Measurements from ENCODE around the gene VWF. TPM values are rescaled to one million over a fixed set of nuclear protein-coding genes. Genes with fewer than 3 reads are reported as not detected.

Gene VWF
- total RNA-seq, 2 experiments from 2014 or later = 0.07 TPM; not detected in 1

- CTCF ChIA-PET = interaction anchor here (0.6 to 10.7 kb wide), 16 partner anchors 9 to 246 kb away, joined by 3 to 215 read pairs (median 4); no protein-coding TSS in a partner anchor
- Mint-ChIP-seq H3K4me3 (no peak overlapping the region), H3K27me3 (no peaks in the 10 kb centered on the region), H3K9me3 (ENCODE audit: low read depth) (no peaks in the 10 kb centered on the region), H3K4me1 (peaks cover 2% of the 10 kb centered on the region), H3K36me3 (ENCODE audit: low read depth) (no peaks in the 10 kb centered on the region), H3K27ac (no peak overlapping the region)
- POLR2A ChIA-PET = no interaction called here
- intact Hi-C loops (cut with DNase I, micrococcal nuclease) = loop anchor here (1.0 to 5.0 kb wide), 4 partner anchors 52 to 1017 kb away; no protein-coding TSS in a partner anchor
- DNase-seq = peak; percentile 72
- peak; percentile 85 for ATAC-seq
Observed at GRCh38 chr12:6039894-6040601, 84.4 kb downstream of the VWF start.

- no peaks in the 10 kb centered on the region for H3K27me3 Mint-ChIP-seq
Observed at GRCh38 chr12:6038160-6038559, 86.3 kb downstream of the VWF start.

GRCh38 chr12:6037459-6037858, 87.0 kb downstream of the VWF start:
- DNase-seq (no peak), ATAC-seq (no peak)
- Mint-ChIP-seq H3K4me1 (peaks cover 2% of the 10 kb centered on the region), H3K27me3 (peaks cover 3% of the 10 kb centered on the region), H3K9me3 (ENCODE audit: low read depth) (no peaks in the 10 kb centered on the region), H3K27ac (no peak overlapping the region), H3K4me3 (no peak overlapping the region), H3K36me3 (ENCODE audit: low read depth) (no peaks in the 10 kb centered on the region)
- intact Hi-C loops (cut with DNase I, micrococcal nuclease) = no loop called here
- POLR2A ChIA-PET = interaction anchor here (1.1 kb wide), 1 partner anchor 49 kb away, joined by 5 read pairs; no protein-coding TSS in a partner anchor
- CTCF ChIA-PET = interaction anchor here (0.6 to 10.7 kb wide), 24 partner anchors 9 to 1109 kb away, joined by 3 to 215 read pairs (median 4); no protein-coding TSS in a partner anchor

More at GRCh38 chr12:6038160-6038559, 86.3 kb downstream of the VWF start:
- peak; percentile 69 for DNase-seq
- intact Hi-C loops (cut with DNase I, micrococcal nuclease) = loop anchor here in 1 of 2 experiments (1.0 to 2.0 kb wide), 2 partner anchors 247 to 1015 kb away; no protein-coding TSS in a partner anchor
- peaks cover 2% of the 10 kb centered on the region for H3K4me1 Mint-ChIP-seq
- no peak overlapping the region for H3K27ac Mint-ChIP-seq
- ChIA-PET CTCF (interaction anchor here (0.6 to 10.7 kb wide), 25 partner anchors 9 to 1110 kb away, joined by 3 to 215 read pairs (median 4); no protein-coding TSS in a partner anchor), POLR2A (interaction anchor here (1.1 kb wide), 1 partner anchor 50 kb away, joined by 5 read pairs; no protein-coding TSS in a partner anchor)
- H3K4me3 Mint-ChIP-seq = no peak overlapping the region
- no peaks in the 10 kb centered on the region for H3K9me3 Mint-ChIP-seq (ENCODE audit: low read depth)
- H3K36me3 Mint-ChIP-seq (ENCODE audit: low read depth) = no peaks in the 10 kb centered on the region
- peak; percentile 85 for ATAC-seq

GRCh38 chr12:6036509-6036908, 88.0 kb downstream of the VWF start:
- Mint-ChIP-seq H3K27me3 (peaks cover 3% of the 10 kb centered on the region), H3K27ac (no peak overlapping the region), H3K9me3 (ENCODE audit: low read depth) (no peaks in the 10 kb centered on the region), H3K4me3 (no peak overlapping the region), H3K36me3 (ENCODE audit: low read depth) (no peaks in the 10 kb centered on the region), H3K4me1 (peaks cover 2% of the 10 kb centered on the region)
- intact Hi-C loops (cut with DNase I, micrococcal nuclease) = no loop called here
- POLR2A ChIA-PET = no interaction called here
- CTCF ChIA-PET = interaction anchor here (0.7 to 10.7 kb wide), 7 partner anchors 10 to 294 kb away, joined by 3 to 215 read pairs (median 6); no protein-coding TSS in a partner anchor
- DNase-seq (no peak), ATAC-seq (no peak)

GRCh38 chr12:6034596-6034995, 89.9 kb downstream of the VWF start:
- no peak for DNase-seq
- intact Hi-C loops (cut with DNase I, micrococcal nuclease) = no loop called here
- no peaks in the 10 kb centered on the region for H3K36me3 Mint-ChIP-seq (ENCODE audit: low read depth)
- H3K4me1 Mint-ChIP-seq = no peaks in the 10 kb centered on the region
- H3K9me3 Mint-ChIP-seq (ENCODE audit: low read depth) = no peaks in the 10 kb centered on the region
- ATAC-seq = no peak
- ChIA-PET POLR2A (no interaction called here), CTCF (interaction anchor here (10.7 kb wide), 1 partner anchor 45 kb away, joined by 215 read pairs; no protein-coding TSS in a partner anchor)
- H3K27ac Mint-ChIP-seq = no peak overlapping the region
- H3K4me3 Mint-ChIP-seq = no peak overlapping the region
- H3K27me3 Mint-ChIP-seq = peaks cover 3% of the 10 kb centered on the region

- POLR2A ChIA-PET = no interaction called here
Observed at GRCh38 chr12:6033546-6033945, 90.9 kb downstream of the VWF start.

GRCh38 chr12:6032726-6033125, 91.7 kb downstream of the VWF start:
- H3K27me3 Mint-ChIP-seq = peaks cover 5% of the 10 kb centered on the region
- H3K27ac Mint-ChIP-seq = no peak overlapping the region
- CTCF ChIA-PET = interaction anchor here (0.8 to 10.7 kb wide), 2 partner anchors 10 to 43 kb away, joined by 3 to 215 read pairs; no protein-coding TSS in a partner anchor
- no peak for ATAC-seq
- no peaks in the 10 kb centered on the region for H3K9me3 Mint-ChIP-seq (ENCODE audit: low read depth)
- no peaks in the 10 kb centered on the region for H3K4me1 Mint-ChIP-seq
- intact Hi-C loops (cut with DNase I, micrococcal nuclease) = no loop called here
- H3K36me3 Mint-ChIP-seq (ENCODE audit: low read depth) = no peaks in the 10 kb centered on the region
- no peak for DNase-seq
- H3K4me3 Mint-ChIP-seq = no peak overlapping the region
- POLR2A ChIA-PET = no interaction called here

More at GRCh38 chr12:6033546-6033945, 90.9 kb downstream of the VWF start:
- H3K27ac Mint-ChIP-seq = no peak overlapping the region
- DNase-seq (peak; percentile 10), ATAC-seq (no peak)
- no peaks in the 10 kb centered on the region for H3K36me3 Mint-ChIP-seq (ENCODE audit: low read depth)
- H3K9me3 Mint-ChIP-seq (ENCODE audit: low read depth) = no peaks in the 10 kb centered on the region
- H3K4me3 Mint-ChIP-seq = no peak overlapping the region
- no peaks in the 10 kb centered on the region for H3K4me1 Mint-ChIP-seq
- CTCF ChIA-PET = interaction anchor here (0.8 to 10.7 kb wide), 2 partner anchors 9 to 43 kb away, joined by 3 to 215 read pairs; no protein-coding TSS in a partner anchor
- H3K27me3 Mint-ChIP-seq = peaks cover 5% of the 10 kb centered on the region
- intact Hi-C loops (cut with DNase I, micrococcal nuclease) = no loop called here

GRCh38 chr12:6031001-6031400, 93.5 kb downstream of the VWF start:
- Mint-ChIP-seq H3K36me3 (ENCODE audit: low read depth) (no peaks in the 10 kb centered on the region), H3K4me1 (no peaks in the 10 kb centered on the region), H3K4me3 (no peak overlapping the region), H3K27ac (no peak overlapping the region), H3K27me3 (peaks cover 5% of the 10 kb centered on the region), H3K9me3 (ENCODE audit: low read depth) (no peaks in the 10 kb centered on the region)
- intact Hi-C loops (cut with DNase I, micrococcal nuclease) = no loop called here
- ATAC-seq = no peak
- DNase-seq = no peak
- POLR2A ChIA-PET = interaction anchor here (0.7 kb wide), 1 partner anchor 100 kb away, joined by 3 read pairs; no protein-coding TSS in a partner anchor
- CTCF ChIA-PET = interaction anchor here (1.6 kb wide), 1 partner anchor 42 kb away, joined by 7 read pairs; no protein-coding TSS in a partner anchor

- no peak overlapping the region for H3K4me3 Mint-ChIP-seq
- H3K27me3 Mint-ChIP-seq = peaks cover 5% of the 10 kb centered on the region
- ATAC-seq (no peak), DNase-seq (no peak)
- POLR2A ChIA-PET = no interaction called here
- H3K36me3 Mint-ChIP-seq (ENCODE audit: low read depth) = no peaks in the 10 kb centered on the region
- no peaks in the 10 kb centered on the region for H3K4me1 Mint-ChIP-seq
- H3K27ac Mint-ChIP-seq = no peak overlapping the region
- CTCF ChIA-PET = interaction anchor here (0.6 to 1.6 kb wide), 4 partner anchors 41 to 1174 kb away, joined by 3 to 7 read pairs (median 4); no protein-coding TSS in a partner anchor
- intact Hi-C loops (cut with DNase I, micrococcal nuclease) = no loop called here
- no peaks in the 10 kb centered on the region for H3K9me3 Mint-ChIP-seq (ENCODE audit: low read depth)
Observed at GRCh38 chr12:6030081-6030480, 94.4 kb downstream of the VWF start.

GRCh38 chr12:6029401-6029800, 95.1 kb downstream of the VWF start:
- peaks cover 5% of the 10 kb centered on the region for H3K27me3 Mint-ChIP-seq
- ATAC-seq (no peak), DNase-seq (no peak)
- no peaks in the 10 kb centered on the region for H3K4me1 Mint-ChIP-seq
- intact Hi-C loops (cut with DNase I, micrococcal nuclease) = no loop called here
- ChIA-PET POLR2A (no interaction called here), CTCF (no interaction called here)
- H3K36me3 Mint-ChIP-seq (ENCODE audit: low read depth) = no peaks in the 10 kb centered on the region
- no peaks in the 10 kb centered on the region for H3K9me3 Mint-ChIP-seq (ENCODE audit: low read depth)
- H3K27ac Mint-ChIP-seq = no peak overlapping the region
- H3K4me3 Mint-ChIP-seq = no peak overlapping the region

GRCh38 chr12:6026998-6027397, 97.5 kb downstream of the VWF start:
- ATAC-seq = no peak
- DNase-seq = no peak
- H3K4me1 Mint-ChIP-seq = no peaks in the 10 kb centered on the region
- no peaks in the 10 kb centered on the region for H3K36me3 Mint-ChIP-seq (ENCODE audit: low read depth)
- POLR2A ChIA-PET = no interaction called here
- CTCF ChIA-PET = interaction anchor here (1.3 kb wide), 1 partner anchor 12 kb away, joined by 3 read pairs; no protein-coding TSS in a partner anchor
- H3K4me3 Mint-ChIP-seq = no peak overlapping the region
- peaks cover 6% of the 10 kb centered on the region for H3K27me3 Mint-ChIP-seq
- no peak overlapping the region for H3K27ac Mint-ChIP-seq
- intact Hi-C loops (cut with DNase I, micrococcal nuclease) = no loop called here
- H3K9me3 Mint-ChIP-seq (ENCODE audit: low read depth) = no peaks in the 10 kb centered on the region
